ENCODE results near the gene PLXNA4.

DNA sequence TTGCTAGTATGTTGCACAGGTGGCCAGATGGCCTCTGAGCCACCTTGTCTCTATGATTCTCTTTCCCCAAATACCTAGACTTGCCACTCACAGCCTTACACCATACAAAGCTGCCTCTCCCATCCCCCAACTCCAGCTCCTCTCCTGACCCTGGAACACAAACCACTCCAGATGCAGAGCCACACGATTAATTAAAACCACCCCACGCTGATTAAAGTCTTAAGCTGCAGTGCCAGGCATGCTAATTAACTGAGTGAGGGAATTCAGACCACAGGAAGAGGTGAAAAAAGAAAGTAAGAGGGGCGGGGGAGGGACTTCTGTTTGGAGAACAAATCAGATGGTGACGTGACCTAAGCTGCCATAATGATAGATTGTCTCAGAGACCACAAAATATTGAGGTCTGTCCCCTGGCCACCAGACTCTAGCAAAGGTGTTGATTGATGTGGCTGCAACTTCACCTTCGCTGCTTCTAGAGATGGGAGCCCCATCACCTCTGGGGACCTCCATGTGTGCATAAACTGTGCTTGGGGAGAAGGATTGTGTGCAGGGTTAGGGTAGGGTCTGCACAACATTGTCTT, 331.3 kb downstream of the PLXNA4 start:
- TF ChIP-seq POLR2AphosphoS5 (IDR thresholded peaks at IDR 0.05; ENCODE audit: low read depth, low read length) = no peak
- TF ChIP-seq POLR2A (IDR thresholded peaks at IDR 0.05; ENCODE audit: low read depth, low read length) = no peak

All from GM12892 (cell line).